Mucosa of stomach (tissue), 1 donor: ENCODE results near the gene PCED1B.

Experiments
- H3K27me3 ChIP-seq: one replicate; pipeline ENCODE4 v1.7.0; 2013; ENCODE audit warnings: mild to moderate bottlenecking, low read length; ENCODE audit not compliant: control insufficient read depth, insufficient read depth
- H3K36me3 ChIP-seq: one replicate; pipeline ENCODE4 v1.7.0; 2013; ENCODE audit warnings: low read length; ENCODE audit not compliant: control insufficient read depth, insufficient read depth
- H3K4me1 ChIP-seq: one replicate; pipeline ENCODE4 v1.7.0; 2013; ENCODE audit warnings: mild to moderate bottlenecking, low read length; ENCODE audit not compliant: control insufficient read depth, insufficient read depth
- H3K4me3 ChIP-seq: one replicate; pipeline ENCODE4 v1.7.0; 2013; ENCODE audit warnings: low read length
- H3K9ac ChIP-seq: one replicate; pipeline ENCODE4 v1.7.0; 2013; ENCODE audit warnings: mild to moderate bottlenecking, low read length, moderate library complexity
- H3K9me3 ChIP-seq: one replicate; pipeline ENCODE4 v1.7.0; 2013; ENCODE audit warnings: mild to moderate bottlenecking, low read length, moderate library complexity; ENCODE audit not compliant: control insufficient read depth
- donor health status: Pancreatic carcinoma.

The PCED1B gene

DNA sequence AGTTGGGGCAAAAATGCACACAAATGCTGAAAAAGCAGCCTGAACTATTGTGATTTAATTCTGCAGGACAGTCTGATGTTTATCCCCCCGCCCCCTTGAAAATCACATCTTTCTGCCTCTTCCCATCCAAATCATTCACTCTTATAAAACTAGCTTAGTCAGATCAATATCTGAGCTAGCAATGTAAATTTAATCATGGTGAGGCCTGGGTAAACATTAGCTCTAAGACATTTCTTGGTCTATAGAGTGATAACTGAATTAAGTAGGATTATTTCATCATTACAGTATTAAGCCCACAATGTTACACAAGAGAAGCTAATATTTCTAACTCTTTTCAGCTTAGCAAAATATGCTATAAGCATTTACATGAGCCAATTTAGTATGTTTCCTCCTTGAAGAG, 9.1 kb upstream of the PCED1B start:
- Histone ChIP-seq H3K9ac (no peak overlapping the region), H3K27me3 (no peaks in the 10 kb centered on the region), H3K9me3 (no peaks in the 10 kb centered on the region), H3K4me1 (no peaks in the 10 kb centered on the region), H3K36me3 (no peaks in the 10 kb centered on the region), H3K4me3 (no peak overlapping the region)

DNA sequence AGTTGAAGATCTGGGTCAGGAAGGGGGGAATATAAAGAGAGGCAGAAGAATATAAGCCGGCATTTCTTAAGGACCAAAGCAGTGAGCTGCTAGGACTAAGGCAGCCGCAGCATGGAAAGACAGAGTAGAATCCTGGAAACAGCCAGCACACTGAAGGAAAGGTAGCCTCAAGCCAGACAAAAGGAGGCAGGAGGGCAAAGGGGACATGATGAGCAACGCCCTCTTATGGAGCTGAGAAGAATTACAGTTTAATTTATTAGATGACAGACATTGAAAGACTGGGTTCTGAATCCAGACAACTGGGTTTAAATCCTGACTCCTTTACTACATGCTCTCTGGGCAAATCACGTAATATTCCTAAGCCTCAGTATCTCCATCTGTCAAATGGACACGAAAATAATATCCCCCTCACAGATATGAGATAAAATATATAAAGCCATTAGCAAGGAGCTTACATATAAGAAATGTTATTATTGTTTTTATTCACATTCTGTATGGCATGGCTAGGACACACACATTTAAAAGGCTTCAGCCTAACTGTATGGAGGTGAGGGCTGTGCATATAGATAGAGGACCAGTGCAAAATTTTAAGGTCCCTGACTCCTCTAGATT, 8.1 kb upstream of the PCED1B start:
- H3K27me3 ChIP-seq: no peaks in the 10 kb centered on the region
- H3K36me3 ChIP-seq: no peaks in the 10 kb centered on the region
- no peak overlapping the region for H3K9ac ChIP-seq
- no peaks in the 10 kb centered on the region for H3K9me3 ChIP-seq
- no peak overlapping the region for H3K4me3 ChIP-seq
- no peaks in the 10 kb centered on the region for H3K4me1 ChIP-seq

- no peak overlapping the region for H3K9ac ChIP-seq
- H3K4me1 ChIP-seq: peaks cover 6% of the 10 kb centered on the region
- H3K4me3 ChIP-seq: no peak overlapping the region
- no peaks in the 10 kb centered on the region for H3K9me3 ChIP-seq
- H3K36me3 ChIP-seq: no peaks in the 10 kb centered on the region
- peaks cover 10% of the 10 kb centered on the region for H3K27me3 ChIP-seq
These were observed 5.5 kb upstream of the PCED1B start for GRCh38 chr12:47073951-47074350.

GRCh38 chr12:47074757-47075156, 4.7 kb upstream of the PCED1B start:
- Histone ChIP-seq H3K36me3 (no peaks in the 10 kb centered on the region), H3K9ac (no peak overlapping the region), H3K9me3 (no peaks in the 10 kb centered on the region)

DNA sequence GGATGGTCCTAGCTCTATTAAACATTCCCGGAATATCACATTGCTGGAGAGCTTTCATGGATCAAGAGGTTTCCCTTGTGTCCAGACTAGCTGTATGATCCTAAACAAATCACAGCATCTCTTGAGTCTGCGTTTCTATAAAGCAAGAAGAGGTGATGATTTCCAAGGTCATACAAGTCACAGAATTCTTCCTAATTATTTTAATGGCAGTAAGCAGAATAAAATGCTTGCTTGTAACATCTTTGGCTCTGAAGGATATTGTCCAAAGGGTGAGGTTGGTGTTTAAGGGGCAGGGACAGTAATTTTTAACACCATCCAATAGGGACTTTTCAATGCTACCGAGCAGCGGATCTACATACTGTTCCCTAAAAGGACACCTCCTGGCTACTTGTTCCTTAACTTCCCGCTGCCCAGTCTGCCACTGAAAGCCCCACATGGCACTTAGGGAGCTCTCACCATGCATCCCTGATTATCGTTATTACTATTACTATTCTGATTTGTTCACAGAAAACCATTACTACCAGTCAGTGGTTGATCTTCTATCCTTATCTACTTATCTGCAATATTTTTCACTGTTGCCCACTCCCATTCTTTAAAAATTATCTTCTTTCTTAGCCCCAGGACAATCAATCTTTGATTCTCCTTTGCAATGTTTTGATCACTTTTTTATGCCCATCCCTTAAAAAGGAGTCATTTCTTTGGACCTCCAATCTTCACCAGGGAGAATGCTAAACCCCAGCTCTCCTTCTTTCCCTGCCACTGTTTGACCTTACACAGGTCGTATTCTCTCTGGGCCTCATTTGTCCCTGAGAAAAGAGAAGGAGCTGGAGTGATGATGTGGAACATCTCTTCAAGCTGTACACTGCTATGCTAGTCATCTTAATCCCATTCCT, 4.0 kb upstream of the PCED1B start:
- H3K36me3 ChIP-seq: no peaks in the 10 kb centered on the region
- no peak overlapping the region for H3K4me3 ChIP-seq

More at GRCh38 chr12:47074757-47075156, 4.7 kb upstream of the PCED1B start:
- Histone ChIP-seq H3K27me3 (peaks cover 15% of the 10 kb centered on the region), H3K4me3 (no peak overlapping the region), H3K4me1 (peaks cover 10% of the 10 kb centered on the region)

DNA sequence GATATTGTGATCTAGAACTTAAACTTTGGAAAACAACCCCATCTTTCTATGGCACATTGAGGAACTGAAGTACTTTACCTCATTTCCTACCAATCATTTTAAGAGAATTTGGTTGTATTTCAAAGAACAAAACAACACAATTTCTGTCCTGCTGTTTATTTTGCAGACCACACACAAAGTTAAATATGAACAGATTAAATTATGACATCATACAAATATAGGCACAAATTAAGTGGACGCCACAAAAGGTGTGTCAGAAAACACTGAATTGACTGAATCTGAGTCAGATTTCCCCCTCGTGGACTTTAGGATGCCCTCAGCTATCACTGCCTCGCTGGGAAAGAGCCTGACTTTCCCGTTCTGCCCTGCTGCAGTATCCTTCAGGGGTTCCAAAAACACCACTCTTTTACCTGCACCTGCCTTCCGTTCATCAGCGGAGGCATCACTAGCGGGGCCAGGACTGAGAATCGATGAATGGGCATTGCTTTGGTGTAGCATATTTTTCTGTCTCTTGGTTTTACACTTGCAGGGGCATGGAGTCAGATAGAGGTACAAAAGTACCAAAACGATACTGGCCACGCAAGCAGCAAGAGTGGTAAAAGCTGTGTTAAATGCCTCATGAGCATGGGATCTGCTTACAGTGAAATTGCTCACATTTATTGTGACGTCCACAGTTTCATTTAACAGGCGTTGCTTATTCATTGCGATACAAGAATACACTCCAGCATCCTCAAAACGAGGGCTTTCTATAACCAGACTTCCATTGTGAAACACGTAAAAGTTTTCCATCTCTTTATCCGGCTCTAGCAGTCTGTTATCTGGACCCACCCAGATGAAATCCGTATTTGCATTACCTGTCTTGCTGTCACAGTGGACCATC, 2.0 kb upstream of the PCED1B start:
- H3K27me3 ChIP-seq: peaks cover 15% of the 10 kb centered on the region
- H3K9ac ChIP-seq: no peak overlapping the region
- no peaks in the 10 kb centered on the region for H3K36me3 ChIP-seq
- peaks cover 15% of the 10 kb centered on the region for H3K4me1 ChIP-seq
- H3K9me3 ChIP-seq: no peaks in the 10 kb centered on the region
- H3K4me3 ChIP-seq: no peak overlapping the region

More for the DNA sequence above, 4.0 kb upstream of the PCED1B start:
- Histone ChIP-seq H3K9ac (no peak overlapping the region), H3K27me3 (peaks cover 15% of the 10 kb centered on the region), H3K9me3 (no peaks in the 10 kb centered on the region), H3K4me1 (peaks cover 10% of the 10 kb centered on the region)

- Histone ChIP-seq H3K9me3 (no peaks in the 10 kb centered on the region), H3K4me1 (peaks cover 15% of the 10 kb centered on the region), H3K27me3 (peaks cover 15% of the 10 kb centered on the region), H3K9ac (no peak overlapping the region), H3K4me3 (no peak overlapping the region), H3K36me3 (no peaks in the 10 kb centered on the region)
These were observed 1.4 kb upstream of the PCED1B start for GRCh38 chr12:47078086-47078395.

- Histone ChIP-seq H3K9me3 (no peaks in the 10 kb centered on the region), H3K4me3 (peak overlapping the region; percentile 6), H3K27me3 (peaks cover 15% of the 10 kb centered on the region), H3K4me1 (peaks cover 15% of the 10 kb centered on the region), H3K36me3 (no peaks in the 10 kb centered on the region), H3K9ac (peak overlapping the region; percentile 11)
These were observed 521 bp upstream of the PCED1B start for GRCh38 chr12:47078733-47079467.

DNA sequence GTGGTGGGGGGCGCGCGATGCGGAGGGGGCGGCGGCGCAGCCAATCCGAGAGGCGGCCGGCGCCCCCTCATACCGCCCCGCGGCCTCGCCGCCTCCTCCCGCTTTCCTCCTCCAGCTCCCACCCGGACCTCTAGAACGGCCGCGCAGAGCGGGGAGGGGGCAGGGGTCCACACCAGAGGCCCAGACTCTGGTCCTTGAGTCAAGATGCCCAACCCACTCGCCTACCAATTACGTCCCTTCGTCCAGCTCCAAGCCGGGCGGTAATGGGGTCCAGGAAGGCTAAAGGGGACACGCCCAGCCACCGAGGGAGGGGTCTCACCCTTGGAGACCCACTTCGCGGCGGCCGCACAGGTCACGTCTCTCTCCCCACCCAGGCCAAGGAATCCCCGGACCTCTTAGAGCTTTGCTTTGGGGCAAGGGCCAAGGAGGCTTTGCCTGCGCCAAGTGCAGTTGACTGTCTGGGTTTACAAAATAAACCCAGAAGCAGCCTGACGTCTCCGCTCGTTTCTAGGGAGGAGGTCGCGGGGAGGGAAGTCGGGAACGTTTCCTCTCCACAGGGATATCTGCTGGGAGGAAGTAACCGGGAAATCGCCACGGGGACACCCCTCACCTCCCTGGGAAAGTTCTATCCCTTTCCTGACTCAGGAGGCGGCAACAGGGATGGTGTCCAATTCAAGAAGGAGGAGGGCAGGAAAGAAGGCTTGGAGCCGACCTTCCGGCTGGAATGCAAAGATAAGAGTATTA, 732 bp downstream of the PCED1B start:
- H3K36me3 ChIP-seq: no peaks in the 10 kb centered on the region
- H3K4me3 ChIP-seq: peak overlapping the region; percentile 74
- H3K9ac ChIP-seq: peak overlapping the region; percentile 77
- H3K4me1 ChIP-seq: peaks cover 15% of the 10 kb centered on the region
- peaks cover 15% of the 10 kb centered on the region for H3K27me3 ChIP-seq
- H3K9me3 ChIP-seq: no peaks in the 10 kb centered on the region

- Histone ChIP-seq H3K9me3 (no peaks in the 10 kb centered on the region), H3K27me3 (peaks cover 15% of the 10 kb centered on the region), H3K4me1 (peaks cover 15% of the 10 kb centered on the region), H3K36me3 (no peaks in the 10 kb centered on the region), H3K4me3 (peak overlapping the region; percentile 74), H3K9ac (peak overlapping the region; percentile 77)
These were observed 1.5 kb downstream of the PCED1B start for GRCh38 chr12:47080725-47081502.
